NT2/D1 (cell line): ENCODE results near the gene OR6N2.

Experiments
- SUZ12 ChIP-seq: IDR thresholded peaks from 2 replicates; pipeline ENCODE4 v1.6.1; 2011; ENCODE audit not compliant: insufficient read length, insufficient read depth; ENCODE audit errors: extremely low read depth
- YY1 ChIP-seq: IDR thresholded peaks from 2 replicates; pipeline ENCODE4 v1.6.1; 2011; ENCODE audit not compliant: insufficient read length, insufficient read depth
- ZNF274 ChIP-seq: IDR thresholded peaks from 2 replicates; pipeline ENCODE4 v1.6.1; 2011; ENCODE audit warnings: mild to moderate bottlenecking, low read depth, low read length

DNA sequence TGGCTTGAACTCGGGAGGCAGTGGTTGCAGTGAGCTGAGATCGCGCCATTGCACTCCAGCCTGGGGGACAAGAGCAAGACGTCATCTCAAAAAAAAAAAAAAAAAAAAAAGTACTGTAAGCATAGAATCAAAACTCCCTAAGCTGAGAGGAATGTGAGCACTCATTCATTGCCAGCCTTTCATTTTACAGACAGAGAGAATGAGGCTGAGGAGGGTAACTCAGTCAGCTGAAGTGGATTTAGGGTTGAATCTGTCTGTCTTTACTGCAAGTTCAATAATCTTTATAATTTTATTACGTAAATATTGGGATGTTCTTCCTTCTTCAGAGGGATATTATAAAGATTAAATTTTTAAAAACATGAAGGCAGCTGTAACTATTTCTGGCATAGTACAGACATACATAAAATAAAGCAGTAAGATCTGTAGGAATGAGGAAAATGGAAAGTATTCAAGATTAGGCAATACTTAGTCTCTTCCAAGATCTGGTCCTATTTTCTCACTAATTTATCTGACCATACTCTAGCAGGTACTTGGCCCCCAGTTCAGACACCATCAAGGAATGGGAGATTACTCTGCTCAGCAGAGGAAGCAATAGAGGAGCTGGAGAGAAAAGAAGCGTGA is 26.0 kb upstream of the OR6N2 start:
- no peak for TF ChIP-seq ZNF274
- TF ChIP-seq SUZ12 = no peak
- no peak for TF ChIP-seq YY1
